Neural crest cell (in vitro differentiated cells): ENCODE results near the gene DAB2IP. TPM values are rescaled to one million over a fixed set of nuclear protein-coding genes. Genes with fewer than 3 reads are reported as not detected.
"Not testable (repeated sequence)": the region's sequence is repeated elsewhere in the genome, so short reads cannot be mapped to it uniquely, and the experiment has no call there.

Experiments
- DNase-seq: peaks from one replicate; pipeline ENCODE4 v3.0.0; 2021; ENCODE audit warnings: low read depth, mixed read lengths, low spot score
- H3K27ac Mint-ChIP-seq: one replicate; pipeline ENCODE4 v1.8.0; 2021; ENCODE audit warnings: mild to moderate bottlenecking, mixed read lengths; ENCODE audit not compliant: unreplicated experiment
- H3K27me3 Mint-ChIP-seq: 2 replicates; pipeline ENCODE4 v1.8.0; 2021; ENCODE audit warnings: low read depth, mild to moderate bottlenecking, mixed read lengths
- H3K36me3 Mint-ChIP-seq: 2 replicates; pipeline ENCODE4 v1.8.0; 2021; ENCODE audit warnings: low read depth, mild to moderate bottlenecking, mixed read lengths
- H3K4me1 Mint-ChIP-seq: 2 replicates; pipeline ENCODE4 v1.8.0; 2021; ENCODE audit warnings: mixed read lengths
- H3K4me3 Mint-ChIP-seq: one replicate; pipeline ENCODE4 v1.8.0; 2021; ENCODE audit warnings: mild to moderate bottlenecking, mixed read lengths
- H3K9me3 Mint-ChIP-seq: 2 replicates; pipeline ENCODE4 v1.8.0; 2021; ENCODE audit warnings: mixed read lengths
- total RNA-seq: library from RNA; stranded (reverse); gene quantifications from 2 replicates; pipeline ENCODE4 v1.2.1, GENCODE V29; 2021
- TF ChIP-seq, protein P1 (sequence below): fragments of 200-600 bp; sonication (generic); conservative IDR thresholded peaks from 2 replicates; pipeline ENCODE4 v1.5.0; 2021; ENCODE audit warnings: antibody characterized with exemption, mild to moderate bottlenecking

The DAB2IP gene
- total RNA-seq, 1 donor from 2014 or later: 48.3 TPM

GRCh38 chr9:121616123-121616755, 35.2 kb upstream of the DAB2IP start:
- Mint-ChIP-seq H3K4me3 (no peak overlapping the region), H3K4me1 (peaks cover 28% of the 10 kb centered on the region), H3K9me3 (no peaks in the 10 kb centered on the region), H3K27me3 (peaks cover 4% of the 10 kb centered on the region), H3K27ac (no peak overlapping the region), H3K36me3 (no peaks in the 10 kb centered on the region)
- TF ChIP-seq, protein P1, sequence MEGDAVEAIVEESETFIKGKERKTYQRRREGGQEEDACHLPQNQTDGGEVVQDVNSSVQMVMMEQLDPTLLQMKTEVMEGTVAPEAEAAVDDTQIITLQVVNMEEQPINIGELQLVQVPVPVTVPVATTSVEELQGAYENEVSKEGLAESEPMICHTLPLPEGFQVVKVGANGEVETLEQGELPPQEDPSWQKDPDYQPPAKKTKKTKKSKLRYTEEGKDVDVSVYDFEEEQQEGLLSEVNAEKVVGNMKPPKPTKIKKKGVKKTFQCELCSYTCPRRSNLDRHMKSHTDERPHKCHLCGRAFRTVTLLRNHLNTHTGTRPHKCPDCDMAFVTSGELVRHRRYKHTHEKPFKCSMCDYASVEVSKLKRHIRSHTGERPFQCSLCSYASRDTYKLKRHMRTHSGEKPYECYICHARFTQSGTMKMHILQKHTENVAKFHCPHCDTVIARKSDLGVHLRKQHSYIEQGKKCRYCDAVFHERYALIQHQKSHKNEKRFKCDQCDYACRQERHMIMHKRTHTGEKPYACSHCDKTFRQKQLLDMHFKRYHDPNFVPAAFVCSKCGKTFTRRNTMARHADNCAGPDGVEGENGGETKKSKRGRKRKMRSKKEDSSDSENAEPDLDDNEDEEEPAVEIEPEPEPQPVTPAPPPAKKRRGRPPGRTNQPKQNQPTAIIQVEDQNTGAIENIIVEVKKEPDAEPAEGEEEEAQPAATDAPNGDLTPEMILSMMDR: no peak
- no peak for DNase-seq

GRCh38 chr9:121618504-121618903, 32.9 kb upstream of the DAB2IP start:
- TF ChIP-seq, protein P1: no peak
- H3K36me3 Mint-ChIP-seq: no peaks in the 10 kb centered on the region
- H3K27me3 Mint-ChIP-seq: no peaks in the 10 kb centered on the region
- no peaks in the 10 kb centered on the region for H3K9me3 Mint-ChIP-seq
- peaks cover 19% of the 10 kb centered on the region for H3K4me1 Mint-ChIP-seq
- DNase-seq: no peak
- H3K27ac Mint-ChIP-seq: no peak overlapping the region
- H3K4me3 Mint-ChIP-seq: no peak overlapping the region

DNA sequence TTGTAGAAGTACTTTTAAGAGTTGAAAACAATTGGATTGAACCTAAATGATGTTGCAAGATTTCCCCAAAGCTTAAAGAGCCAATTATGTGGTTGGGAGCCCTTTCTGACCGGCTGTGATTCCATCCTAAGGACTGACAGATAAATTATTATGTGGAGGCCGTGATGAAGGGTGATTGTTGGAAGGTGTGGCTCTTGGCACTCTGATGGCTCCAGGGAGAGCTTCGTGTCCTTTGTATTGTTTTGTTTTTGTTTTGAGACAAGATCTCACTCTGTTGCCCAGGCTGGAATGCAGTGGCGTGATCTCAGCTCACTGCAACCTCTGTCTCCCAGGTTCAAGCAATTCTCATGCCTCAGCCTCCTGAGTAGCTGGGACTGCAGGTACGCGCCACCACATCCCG, 32.5 kb upstream of the DAB2IP start:
- not testable (repeated sequence) for H3K27ac Mint-ChIP-seq, H3K36me3 Mint-ChIP-seq, H3K4me3 Mint-ChIP-seq, H3K27me3 Mint-ChIP-seq, DNase-seq, H3K9me3 Mint-ChIP-seq
- peaks cover 14% of the 10 kb centered on the region for H3K4me1 Mint-ChIP-seq

DNA sequence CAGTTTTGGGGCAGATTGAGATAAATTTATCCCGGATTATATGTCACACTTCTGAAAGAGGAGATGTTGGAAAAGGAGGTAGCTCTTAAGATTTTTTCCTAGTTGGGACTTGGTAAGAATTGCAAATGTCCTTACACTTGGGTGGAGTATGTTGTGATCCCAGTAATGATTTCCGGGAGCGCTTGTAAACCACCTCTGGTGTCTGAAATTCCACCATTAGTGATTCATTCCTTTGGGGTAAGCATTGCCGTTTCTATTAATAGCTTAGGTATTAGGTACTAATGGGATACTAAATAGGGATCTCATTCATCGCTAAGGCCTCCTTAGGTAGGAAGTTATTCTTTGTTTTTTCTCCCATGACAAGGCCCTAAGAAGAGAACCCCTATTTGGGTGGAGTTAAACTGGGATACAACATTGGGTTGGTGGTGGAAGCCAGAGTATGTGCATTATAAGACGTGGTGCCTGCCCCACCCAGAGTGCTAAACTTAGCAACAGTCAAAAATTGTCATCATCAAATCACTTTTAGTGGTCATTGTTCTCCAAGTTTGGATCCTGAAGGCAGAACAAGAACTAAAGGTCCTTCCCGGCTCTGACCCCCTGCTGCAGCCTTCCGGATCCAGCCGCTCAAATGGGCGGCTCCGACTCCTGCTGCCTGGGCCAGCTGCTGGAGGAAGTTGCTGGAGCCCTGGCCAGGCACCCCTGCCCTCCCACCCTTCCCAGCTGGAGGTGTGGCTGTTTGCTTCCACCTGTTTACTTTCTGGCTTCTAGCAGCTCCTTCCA, 31.7 kb upstream of the DAB2IP start:
- H3K4me1 Mint-ChIP-seq: peaks cover 14% of the 10 kb centered on the region
- DNase-seq: no peak
- no peaks in the 10 kb centered on the region for H3K27me3 Mint-ChIP-seq
- H3K4me3 Mint-ChIP-seq: no peak overlapping the region
- TF ChIP-seq, protein P1: no peak
- no peak overlapping the region for H3K27ac Mint-ChIP-seq
- no peaks in the 10 kb centered on the region for H3K9me3 Mint-ChIP-seq
- H3K36me3 Mint-ChIP-seq: no peaks in the 10 kb centered on the region

- Mint-ChIP-seq H3K27ac (no peak overlapping the region), H3K36me3 (no peaks in the 10 kb centered on the region), H3K27me3 (no peaks in the 10 kb centered on the region), H3K4me3 (no peak overlapping the region), H3K9me3 (no peaks in the 10 kb centered on the region), H3K4me1 (peaks cover 14% of the 10 kb centered on the region)
- TF ChIP-seq, protein P1: no peak
- no peak for DNase-seq
Observed at GRCh38 chr9:121620325-121620673, 31.1 kb upstream of the DAB2IP start.

DNA sequence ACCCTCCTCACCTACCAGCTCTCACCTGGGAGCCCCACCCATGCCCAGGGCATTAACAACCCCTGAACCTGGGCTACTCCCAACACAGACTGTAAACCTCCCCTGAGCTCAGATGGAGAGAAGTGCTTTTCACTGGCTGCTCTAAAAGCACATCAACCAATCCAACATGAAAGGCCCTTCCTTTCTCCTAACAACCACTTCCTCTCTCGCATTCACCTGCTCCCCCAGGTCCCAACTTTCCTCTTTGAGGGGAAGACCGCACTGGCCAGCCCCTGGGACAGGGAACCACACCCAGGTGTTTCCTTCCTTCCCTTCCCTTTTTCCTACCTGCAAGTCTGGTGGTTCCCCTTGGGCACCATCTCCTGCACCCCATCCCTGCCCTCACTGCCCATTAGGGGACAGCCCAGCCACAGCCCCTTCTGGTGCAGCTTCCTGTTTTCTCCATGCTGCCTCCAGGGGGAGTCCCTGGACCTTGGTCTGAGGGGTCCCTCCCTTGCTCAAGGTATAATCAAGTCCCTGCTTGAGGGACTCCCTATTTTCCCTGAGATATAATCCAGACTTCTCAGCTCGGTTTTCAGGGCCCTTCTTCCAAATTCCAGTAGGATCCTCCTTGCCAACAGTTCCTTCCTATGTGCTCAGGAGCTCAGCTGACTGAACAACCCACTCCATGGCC, 30.5 kb upstream of the DAB2IP start:
- Mint-ChIP-seq H3K27me3 (no peaks in the 10 kb centered on the region), H3K4me3 (no peak overlapping the region), H3K36me3 (no peaks in the 10 kb centered on the region), H3K27ac (peak overlapping the region; percentile 76), H3K9me3 (no peaks in the 10 kb centered on the region), H3K4me1 (peaks cover 14% of the 10 kb centered on the region)
- DNase-seq: peak; percentile 57
- TF ChIP-seq, protein P1: peak; percentile 59
